WI38 (cell line): ENCODE measurements around the gene CELSR1.

Experiments
- H3K4me3 ChIP-seq: 2 replicates; pipeline ENCODE4 v1.5.1; 2011; ENCODE audit warnings: low read depth, mild to moderate bottlenecking, control low read depth, low read length
- CTCF ChIP-seq: IDR thresholded peaks from 2 replicates; pipeline ENCODE4 v1.5.1; 2012; ENCODE audit warnings: low read depth, mild to moderate bottlenecking, control low read depth, low read length

Gene CELSR1

GRCh38 chr22:46526244-46526839 lies 11.1 kb downstream of the CELSR1 start:
- no peak for TF ChIP-seq CTCF
- no peak overlapping the region for H3K4me3 ChIP-seq

- TF ChIP-seq CTCF: no peak
- H3K4me3 ChIP-seq: no peak overlapping the region
Measured at GRCh38 chr22:46525389-46526243, 11.8 kb downstream of the CELSR1 start.

- TF ChIP-seq CTCF: no peak
Measured at GRCh38 chr22:46524203-46524740, 13.1 kb downstream of the CELSR1 start.

GRCh38 chr22:46522797-46523196 lies 14.6 kb downstream of the CELSR1 start:
- H3K4me3 ChIP-seq: no peak overlapping the region
- TF ChIP-seq CTCF: no peak

More at GRCh38 chr22:46524203-46524740, 13.1 kb downstream of the CELSR1 start:
- no peak overlapping the region for H3K4me3 ChIP-seq

- no peak overlapping the region for H3K4me3 ChIP-seq
- TF ChIP-seq CTCF: no peak
Measured at GRCh38 chr22:46521994-46522393, 15.4 kb downstream of the CELSR1 start.

GRCh38 chr22:46520880-46521279 lies 16.5 kb downstream of the CELSR1 start:
- no peak for TF ChIP-seq CTCF
- no peak overlapping the region for H3K4me3 ChIP-seq

GRCh38 chr22:46519377-46519776 lies 18.0 kb downstream of the CELSR1 start:
- H3K4me3 ChIP-seq: no peak overlapping the region
- no peak for TF ChIP-seq CTCF
